Hematopoietic multipotent progenitor cell treated with erythropoietin and hydrocortisone succinate and interleukin-3 and kit ligand, for 4 days (in vitro differentiated cells): Measurements from ENCODE around the gene DNAAF9.

Source experiments
- DNase-seq: peaks from one replicate; pipeline ENCODE4 v3.0.0-alpha.2; 2015

The DNAAF9 gene

DNA sequence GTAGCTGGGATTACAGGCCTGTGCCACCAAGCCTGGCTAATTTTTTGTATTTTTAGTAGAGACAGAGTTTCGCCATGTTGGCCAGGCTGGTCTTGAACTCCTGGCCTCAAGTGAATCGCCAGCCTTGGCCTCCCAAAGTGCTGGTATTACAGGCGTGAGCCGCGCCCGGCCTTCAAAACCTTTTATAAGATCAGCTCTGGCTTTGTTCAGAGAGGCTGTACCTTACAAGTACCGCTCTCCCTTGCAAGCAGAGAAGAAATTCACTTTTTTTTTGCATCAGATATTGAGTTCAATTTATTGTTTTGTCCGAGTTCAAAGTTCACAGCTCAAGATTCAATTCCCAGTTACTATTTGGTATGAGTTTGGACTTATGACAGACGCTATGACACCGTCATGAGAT lies 1.9 kb upstream of the DNAAF9 start:
- no peak for DNase-seq

DNA sequence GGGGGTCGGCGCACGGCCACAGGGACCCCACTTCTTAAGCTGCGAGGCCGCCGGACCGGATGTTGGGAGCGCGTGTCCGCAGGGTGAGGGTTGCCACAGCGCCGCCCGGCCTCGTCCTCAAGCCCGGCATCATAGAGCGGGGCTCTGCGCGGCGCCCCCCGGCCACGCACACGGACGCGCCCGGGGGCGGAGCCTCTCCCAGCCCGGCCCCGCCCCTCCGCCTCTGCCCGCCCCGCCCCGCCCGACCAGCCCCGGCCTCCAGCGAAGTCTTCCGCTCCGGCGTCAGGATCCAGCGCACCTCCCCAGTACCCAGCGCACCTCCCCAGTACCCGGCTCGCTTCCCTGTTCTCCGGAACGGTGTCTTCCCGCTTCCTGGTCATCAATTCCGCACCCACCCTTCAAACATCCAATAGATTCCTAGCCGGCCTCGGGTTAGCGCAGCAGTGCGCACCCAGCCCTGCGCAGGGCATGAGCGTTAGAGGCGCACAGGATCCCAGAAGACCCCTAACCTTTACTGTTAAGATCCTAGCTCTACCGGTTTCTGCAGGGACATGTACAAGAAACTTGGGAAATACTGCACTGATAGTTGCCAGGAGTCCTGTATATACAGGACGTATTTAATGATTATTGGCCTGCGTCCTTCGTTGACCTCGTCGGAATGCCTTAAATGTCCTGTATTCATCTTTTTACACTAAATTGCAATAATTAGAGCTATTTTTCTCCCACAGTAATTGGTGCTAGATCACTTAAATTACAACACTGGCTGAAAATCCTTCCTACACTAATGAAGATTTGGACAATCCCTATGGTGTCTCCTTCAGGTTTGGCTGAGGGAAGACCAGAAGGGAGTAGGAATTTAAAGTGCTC lies 535 bp upstream of the DNAAF9 start:
- DNase-seq: peak; percentile 85

DNA sequence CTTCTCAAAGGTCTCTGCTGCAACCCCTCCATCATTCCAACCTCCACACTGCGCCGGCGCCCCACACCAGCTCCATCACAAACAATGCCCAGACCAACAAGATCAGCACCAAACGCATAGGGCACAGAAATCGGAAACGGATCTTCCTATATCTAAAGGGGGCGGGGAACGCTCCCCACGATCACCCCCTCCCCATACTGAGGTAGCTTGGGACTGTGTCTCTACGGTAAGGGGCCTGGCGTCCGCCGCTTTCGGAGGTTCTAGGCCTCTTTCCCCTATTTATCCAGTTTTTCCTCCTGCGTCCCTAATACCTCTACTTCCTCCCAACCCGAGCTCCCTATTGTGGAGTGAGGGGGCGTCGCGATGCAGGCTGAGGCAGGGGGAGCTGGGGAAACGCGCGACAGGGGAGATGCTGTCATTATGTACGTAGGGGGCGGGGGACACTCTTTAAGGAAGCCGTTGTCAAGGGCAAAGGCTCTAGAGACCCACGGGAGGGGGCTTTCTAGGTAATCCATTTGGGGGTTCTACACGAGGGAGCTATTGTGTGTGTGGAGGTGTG lies 909 bp downstream of the DNAAF9 start:
- DNase-seq: peak; percentile 59

DNA sequence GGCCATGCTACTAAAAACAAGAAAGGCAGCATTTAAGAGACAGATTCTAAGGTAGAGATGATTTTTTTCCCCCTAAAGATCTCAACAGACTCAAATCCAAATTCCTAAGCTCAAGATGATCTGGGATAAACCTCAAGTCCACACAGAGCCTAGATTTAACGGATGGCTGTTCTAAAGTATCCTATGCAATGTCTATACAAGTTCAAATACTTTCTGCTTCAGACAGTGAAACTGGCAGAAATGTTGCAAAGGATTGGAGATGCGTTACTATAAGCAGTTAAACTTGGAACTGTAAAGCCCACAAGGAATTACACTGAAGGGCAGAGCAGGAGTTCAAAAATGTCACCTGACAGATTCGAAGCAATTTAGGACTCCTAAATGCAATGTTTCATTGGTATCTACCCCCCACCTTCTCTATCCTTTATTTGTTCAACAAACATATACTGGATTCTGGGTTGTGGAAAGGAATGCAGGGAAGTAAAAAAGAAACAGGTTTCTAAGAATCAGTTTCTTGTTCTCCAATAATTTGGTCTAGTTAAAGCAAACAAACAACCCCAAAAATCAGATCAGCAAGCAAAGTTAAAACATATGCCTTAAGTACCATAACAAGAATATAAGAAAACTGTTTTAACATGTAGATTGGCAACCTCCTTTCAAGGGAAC lies 1.6 kb downstream of the DNAAF9 start:
- no peak for DNase-seq

DNA sequence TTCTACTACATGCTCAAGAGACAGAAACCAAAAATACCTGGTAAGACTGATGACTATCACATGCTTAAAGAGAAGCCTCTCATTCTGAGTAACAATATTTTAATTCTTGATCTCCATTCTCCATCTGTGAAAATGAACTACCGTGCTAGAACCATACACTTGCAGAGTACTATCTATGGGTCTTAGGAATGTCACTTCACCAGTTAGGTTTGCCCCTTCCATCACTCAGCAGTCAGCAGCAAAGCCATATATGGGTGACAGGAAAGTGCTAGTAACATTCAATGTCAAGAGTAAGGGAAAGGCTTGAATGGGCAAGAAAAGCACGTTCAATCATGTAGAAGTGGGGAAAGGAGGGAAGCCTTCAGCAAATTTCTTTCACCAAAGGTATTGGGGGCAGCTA lies 2.3 kb downstream of the DNAAF9 start:
- DNase-seq: no peak

DNA sequence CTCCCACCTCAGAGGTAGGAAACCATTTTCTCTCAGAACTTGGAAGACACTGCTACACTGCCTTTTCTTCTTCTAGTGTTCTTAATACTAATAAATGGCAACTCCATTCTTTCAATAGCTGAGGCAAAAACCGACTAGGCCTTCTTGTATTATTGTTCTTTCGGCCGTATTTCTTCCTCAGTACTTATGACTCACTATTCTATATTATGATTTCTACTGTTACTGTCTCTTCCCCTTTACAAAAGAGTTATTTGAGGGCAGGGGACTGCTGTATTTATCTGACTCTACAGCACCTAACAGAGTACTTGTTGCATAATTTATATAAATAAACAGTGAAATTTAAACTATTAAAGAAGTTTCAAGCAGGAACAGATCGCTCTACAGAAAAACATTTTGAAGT lies 3.1 kb downstream of the DNAAF9 start:
- DNase-seq: no peak

DNA sequence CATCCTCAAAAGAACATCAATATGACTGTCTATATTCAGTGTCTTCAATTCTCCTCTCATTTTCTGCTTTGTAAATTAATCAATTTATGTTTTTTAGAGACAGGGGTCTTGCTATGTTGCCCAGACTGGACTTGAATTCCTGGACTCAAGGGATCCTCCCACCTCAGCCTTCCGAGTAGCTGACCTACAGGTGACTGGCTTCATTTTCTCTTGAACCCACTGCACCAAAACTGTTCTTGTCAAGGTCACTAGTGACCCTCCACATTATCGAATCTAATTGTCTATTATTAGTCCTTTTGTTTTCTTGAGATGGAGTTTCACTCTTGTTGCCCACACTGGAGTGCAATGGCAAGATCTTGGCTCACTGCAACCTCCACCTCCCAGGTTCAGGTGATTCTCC lies 3.7 kb downstream of the DNAAF9 start:
- DNase-seq: no peak

DNA sequence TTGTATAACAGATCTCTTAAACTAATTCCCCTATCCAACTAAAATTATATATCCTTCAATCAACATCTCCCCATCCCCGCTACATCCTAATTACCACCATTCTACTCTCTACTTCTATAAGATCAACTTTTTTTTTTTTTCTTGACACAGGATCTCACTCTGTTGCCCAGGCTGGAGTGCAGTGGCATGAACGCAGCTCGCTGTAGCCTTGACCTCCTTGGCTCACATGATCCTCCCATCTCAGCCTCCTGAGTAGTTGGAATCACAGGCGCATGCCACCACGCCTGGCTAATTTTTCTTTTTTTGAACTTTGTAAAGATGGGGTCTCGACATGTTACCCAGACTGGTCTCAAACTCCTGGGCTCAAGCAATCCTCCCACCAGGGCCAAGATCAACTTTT lies 5.0 kb downstream of the DNAAF9 start:
- no peak for DNase-seq

DNA sequence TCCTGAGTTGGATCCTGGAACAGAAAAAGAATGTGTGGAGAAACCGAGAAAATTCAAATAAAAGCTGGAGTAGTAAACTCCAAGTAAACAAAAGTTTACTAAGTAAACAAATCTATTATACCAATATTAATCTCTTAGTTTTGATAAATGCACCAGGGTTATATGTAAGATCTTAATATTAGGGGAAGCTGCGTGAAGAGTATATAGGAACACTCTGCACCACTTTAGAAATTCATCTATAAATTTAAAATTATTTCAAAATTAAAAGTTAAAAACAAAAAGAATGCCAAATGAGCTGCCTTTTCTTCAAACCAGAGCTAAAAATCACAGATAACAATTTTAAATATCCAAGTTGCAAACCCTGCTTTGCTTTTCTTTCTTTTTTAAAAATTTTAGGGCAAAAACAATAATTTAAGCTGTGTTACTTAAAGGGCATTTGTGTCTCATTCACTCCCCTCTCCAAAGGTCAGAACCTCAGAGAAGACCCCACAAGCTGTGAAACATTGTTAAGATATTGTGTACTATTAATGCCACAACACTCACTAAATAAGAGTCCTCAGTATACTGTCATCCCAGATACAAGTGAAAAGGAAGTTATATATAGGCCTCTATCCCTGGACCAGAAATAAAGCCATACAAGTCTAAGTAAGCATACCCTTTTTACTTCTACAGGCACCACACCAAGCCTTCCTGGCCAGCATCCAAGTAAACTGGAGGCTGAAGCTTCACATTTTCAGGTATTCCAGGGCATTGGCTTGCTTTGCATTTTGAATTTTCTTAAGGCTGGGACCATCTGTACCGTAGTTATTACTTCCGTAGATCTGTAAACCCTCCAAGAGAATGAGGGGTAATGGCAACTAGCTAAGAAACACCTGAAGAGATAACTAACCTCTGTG lies 7.0 kb downstream of the DNAAF9 start:
- no peak for DNase-seq

DNA sequence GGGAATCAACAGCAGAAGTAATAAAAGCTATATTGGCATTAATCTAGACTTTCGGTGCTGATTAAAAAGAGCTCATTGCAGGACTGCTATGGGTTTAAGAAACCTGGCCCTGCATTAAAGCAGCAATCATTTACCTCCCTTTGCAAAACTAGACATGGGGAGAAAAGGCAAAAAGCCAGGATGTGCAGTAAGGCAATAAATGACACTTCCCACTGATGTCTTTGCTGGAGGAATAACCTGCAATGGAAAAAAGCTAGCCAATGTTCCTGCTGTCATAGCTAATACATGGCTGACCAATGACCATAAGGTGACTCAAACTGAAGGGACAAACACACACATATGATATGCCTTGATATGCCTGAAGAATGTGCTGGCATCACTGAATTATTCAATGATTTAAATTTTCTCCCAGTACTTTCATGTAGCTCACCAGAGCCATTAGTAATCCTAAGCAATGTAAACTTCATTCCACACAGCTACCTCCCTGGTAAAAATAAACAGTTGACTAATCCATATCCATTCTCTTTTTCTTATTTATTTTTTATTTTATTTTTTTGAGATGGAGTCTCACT lies 8.7 kb downstream of the DNAAF9 start:
- no peak for DNase-seq

DNA sequence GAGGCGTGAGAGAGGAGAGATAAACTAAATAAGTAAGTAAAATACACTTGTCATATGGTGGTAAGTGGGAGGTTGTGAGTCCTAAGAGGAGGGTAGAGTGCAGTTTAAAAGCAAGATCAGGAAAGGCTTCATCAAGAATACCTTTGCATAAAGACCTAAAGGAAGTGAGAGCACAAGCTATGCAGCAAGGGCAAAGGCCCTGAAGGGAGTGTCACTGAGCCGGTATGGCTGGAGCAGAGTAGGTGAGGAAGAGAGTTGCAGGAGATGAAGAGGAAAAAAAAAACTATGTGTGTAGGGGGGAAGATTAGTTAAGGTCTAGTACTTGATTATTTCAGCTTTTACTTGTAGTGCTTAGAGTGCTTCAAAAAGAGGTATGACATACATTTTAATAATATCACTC lies 11.0 kb downstream of the DNAAF9 start:
- no peak for DNase-seq

DNA sequence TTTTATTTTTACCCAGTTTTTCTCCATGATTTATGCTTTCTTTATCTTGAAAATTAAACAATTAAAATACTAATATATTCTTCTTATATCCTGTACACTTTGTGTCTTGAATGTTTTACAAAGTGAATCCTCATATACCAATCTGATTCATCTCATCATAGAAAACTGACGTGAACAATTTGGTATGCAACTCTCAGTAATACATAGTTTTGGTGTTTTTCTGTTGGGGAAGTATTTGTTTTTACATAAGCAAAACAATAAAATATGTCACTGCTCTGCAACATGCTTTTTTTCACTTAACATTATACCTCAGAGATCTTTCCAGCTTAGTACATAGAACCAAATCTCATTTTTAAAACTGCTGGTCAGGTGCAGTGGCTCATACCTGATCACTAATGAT lies 14.7 kb downstream of the DNAAF9 start:
- DNase-seq: no peak

DNA sequence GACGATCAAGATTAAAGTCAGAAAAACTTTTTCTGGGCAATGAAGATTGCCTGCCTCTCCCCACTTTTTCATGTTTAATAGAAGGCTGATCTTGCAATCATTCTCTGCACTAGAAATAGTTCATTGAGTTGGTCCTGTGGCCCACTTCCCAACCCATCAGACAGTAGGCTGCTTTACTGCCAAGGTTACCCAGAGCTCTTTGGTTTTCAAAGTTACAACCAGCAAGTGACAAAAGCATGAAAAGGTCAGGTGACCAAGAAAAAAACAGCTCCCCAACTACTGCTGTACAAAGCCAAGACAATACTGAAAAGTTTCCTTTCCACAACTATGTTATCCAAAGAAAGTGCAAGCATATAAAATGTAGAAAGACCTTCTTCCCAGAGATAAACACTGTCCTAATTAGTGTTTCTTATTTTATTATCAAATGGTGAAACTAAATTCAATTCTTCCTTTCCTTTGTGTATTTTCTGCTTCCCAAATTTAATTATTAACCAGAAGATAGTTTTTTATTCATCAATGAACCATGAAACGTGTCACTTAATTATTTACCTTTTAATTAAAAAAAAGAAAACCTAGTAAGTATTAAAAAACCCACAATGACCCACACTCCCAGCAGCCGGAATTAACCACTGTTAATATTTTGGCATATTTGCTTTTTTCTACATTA lies 16.6 kb downstream of the DNAAF9 start:
- DNase-seq: no peak

DNA sequence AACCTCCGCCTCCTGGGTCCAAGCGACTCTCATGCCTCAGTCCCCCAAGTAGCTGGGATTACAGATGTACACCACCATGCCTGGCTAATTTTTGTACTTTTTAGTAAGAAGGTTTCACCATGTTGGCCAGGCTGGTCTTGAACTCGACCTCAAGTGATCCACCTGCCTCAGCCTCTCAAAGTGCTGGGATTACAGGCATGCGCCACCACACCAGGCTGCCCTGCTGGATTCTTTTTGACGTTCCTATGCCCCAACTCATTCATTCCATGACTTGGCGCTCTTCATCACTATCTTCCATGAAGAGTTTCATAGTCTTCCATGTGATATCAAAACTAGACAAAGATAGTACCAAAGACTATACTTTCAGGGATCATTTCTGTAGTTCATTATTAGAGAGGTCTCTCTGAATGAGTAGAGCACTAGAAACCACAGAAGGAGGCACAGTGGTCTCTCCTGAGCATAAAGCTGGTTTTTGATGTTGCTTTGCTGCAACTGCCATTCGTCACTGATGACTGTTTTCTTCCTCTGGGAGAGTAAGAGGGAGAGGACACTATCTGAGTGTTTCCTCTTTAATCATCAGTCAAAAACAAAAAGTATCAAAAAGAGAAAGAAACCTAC lies 23.5 kb downstream of the DNAAF9 start:
- no peak for DNase-seq

DNA sequence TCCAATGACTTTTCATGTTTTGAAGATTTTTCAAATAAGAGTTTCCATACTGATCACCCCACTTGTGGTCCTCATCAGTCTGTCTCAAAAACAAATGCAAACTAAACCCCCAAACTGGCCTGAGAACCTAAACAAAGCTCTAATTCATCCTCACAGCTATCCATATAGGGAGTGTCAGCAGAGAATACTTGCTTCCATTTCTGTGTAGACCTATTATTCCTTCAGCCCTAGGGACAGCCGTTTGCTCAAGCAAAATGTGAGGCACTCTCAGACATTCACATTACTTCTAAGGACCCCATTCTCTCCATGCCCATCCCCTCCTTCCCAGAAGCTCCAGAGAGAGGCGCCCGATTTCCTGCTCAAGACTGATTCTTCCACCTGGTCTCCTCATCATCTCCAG lies 24.6 kb downstream of the DNAAF9 start:
- no peak for DNase-seq

DNA sequence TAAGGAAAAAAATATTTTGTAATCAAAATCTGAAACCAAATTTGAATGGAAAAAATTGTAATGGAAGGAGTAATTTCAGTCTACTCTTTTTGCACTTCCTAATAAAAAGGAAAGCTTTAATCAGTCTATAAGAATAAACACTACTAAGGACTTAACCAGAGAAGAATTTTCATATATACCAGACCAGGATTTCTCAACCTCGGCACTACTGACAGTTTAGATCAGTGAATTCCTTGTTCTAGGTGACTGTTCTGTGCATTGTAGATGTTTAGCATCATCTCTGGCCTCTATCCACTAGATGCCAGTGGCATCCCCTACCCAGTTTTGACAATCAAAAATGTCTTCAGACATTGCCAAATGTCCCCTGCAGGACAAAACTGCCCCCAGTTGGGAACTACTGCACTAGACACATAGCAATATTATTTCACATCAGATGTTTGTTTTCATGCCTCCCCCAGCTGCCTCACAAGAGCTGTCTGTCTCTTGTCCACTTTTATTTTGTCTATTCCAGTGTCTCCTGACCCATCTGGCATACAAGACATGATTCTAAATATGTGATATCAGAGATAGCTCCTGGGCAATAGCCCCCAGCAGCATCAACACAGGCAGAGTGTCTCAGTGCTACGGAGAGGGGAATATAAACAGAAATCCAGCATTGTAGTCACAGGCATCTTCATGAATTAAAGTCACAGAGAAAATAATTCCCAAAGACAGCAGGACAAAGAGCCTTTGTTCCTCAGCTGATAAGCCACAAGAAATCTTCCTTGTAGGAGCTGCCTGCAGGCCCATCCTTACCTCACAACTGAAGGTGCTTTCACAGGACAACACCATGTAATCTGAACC lies 27.0 kb downstream of the DNAAF9 start:
- no peak for DNase-seq

DNA sequence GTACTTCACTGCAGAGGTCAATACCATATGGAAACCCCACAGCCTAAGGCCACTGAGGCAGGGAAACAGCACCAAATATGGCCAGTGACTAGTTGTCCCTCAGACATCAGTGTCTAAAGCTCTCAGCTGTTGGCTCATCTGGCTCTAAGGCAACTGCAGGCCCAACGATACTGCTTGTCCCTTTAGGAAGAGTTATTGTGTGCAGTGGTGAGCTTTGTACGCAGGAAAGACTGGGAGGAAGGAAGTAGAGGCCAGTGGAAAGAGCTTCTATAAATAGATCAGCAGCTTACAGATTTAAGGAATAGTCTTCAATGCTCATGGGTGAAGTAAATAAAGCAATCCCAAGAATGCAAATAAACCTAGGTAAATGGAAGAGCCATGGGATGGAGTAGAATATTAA lies 29.3 kb downstream of the DNAAF9 start:
- no peak for DNase-seq

DNA sequence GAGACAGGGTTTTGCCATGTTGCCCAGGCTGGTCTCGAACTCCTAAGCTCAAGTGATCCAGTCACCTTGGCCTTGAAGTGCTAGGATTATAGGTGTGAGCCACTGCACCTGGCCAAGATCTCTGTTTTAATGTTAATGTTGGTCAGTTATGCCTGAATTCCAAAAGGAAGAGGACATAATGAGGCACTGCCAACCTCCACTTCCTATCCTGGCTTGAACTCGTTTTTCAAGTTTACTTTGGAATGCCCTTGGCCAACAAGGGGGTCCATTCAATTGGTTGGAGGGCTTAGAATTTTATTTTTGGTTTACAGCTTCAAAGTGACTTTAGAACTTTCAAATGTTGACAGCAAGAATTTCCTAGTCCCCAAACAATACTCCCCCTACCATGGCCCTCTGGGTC lies 29.8 kb downstream of the DNAAF9 start:
- no peak for DNase-seq

DNA sequence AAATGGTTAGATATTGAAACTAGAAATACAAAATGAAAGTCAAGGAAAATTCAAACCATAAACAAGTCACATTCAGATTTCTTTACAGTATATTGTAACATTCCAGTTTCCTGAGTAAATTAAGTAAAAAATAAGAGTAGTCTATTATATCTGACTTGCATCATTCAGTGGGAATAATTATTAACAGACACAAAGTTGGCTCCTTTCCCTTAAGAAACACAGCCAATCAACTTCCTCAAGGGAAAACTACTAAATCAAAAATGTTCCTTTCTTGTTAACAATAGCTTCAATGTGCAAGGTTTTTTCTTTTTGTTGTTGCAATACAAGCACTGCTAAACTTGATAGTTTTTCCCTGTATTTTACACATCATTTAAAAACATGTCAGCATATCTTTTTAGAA lies 33.2 kb downstream of the DNAAF9 start:
- DNase-seq: no peak

DNA sequence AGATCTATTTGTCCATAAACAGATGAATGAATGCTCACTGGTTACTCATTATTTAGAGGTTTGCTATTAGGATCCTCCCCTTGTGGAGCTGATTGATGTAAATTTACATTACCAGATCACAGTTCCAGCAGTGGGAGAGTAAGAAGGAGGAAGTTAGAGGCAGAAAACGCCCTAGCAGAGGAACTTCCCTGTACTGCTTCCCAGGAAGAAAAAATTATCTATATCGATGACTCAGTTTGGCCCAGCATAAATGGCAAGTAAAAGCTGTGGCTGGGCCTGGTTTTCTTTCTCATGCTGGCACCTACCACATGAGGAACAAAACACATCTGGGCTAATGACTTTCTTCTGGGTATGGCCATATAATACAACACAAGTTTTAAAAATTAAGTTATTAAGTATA lies 35.7 kb downstream of the DNAAF9 start:
- DNase-seq: peak; percentile 7

DNA sequence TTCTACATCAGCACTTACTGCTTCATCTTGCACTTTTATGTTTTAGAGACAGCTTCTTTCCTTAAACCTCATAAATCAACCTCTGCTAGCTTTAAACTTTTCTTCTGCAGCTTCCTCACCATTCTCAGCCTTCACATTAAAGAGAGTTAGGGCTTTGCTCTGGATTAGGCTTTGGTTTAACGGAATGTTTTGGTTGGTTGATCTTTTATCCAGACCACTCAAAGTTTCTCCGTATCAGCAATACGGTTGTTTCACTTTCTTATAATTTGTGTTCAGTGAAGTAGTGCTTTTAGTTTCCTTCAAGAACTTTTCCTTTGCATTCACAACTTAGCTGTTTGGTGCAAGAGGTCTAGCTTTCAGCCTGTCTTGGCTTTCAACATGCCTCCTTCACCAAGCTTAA lies 40.4 kb downstream of the DNAAF9 start:
- DNase-seq: no peak
